ENCODE data around the gene RABGAP1L. TPM values are rescaled to one million over a fixed set of nuclear protein-coding genes. Genes with fewer than 3 reads are reported as not detected.

Gene RABGAP1L
- total and polyA plus RNA-seq, 10 of the 15 experiments (the other 5 are each of a cell fraction or from before 2014, with no cell fraction given): 5.8 to 194 (median 113) TPM

- in situ Hi-C loops (cut with MboI) (no loop called here), intact Hi-C loops (cut with micrococcal nuclease; ENCODE audit: unreplicated experiment) (no loop called here)
- no TSS peak for BruUV-seq (replicated peaks)
- ChIA-PET SMC1A (ENCODE audit: uncharacterized antibody, unreplicated experiment) (no interaction called here), POLR2A (no interaction called here), CTCF (no interaction called here), RAD21 (ENCODE audit: unreplicated experiment) (no interaction called here)
- no peaks in the 10 kb centered on the region for H3K79me2 ChIP-seq (ENCODE audit: control insufficient read depth, insufficient read depth, low read length)
- H4K20me1 ChIP-seq (ENCODE audit: control insufficient read depth, insufficient read depth): no peaks in the 10 kb centered on the region
- TF ChIP-seq ZNF274 (IDR thresholded peaks at IDR 0.05; ENCODE audit: insufficient read depth, insufficient read length): no peak
- TF ChIP-seq GABPA (IDR thresholded peaks at IDR 0.05; ENCODE audit: low read depth): no peak
- TF ChIP-seq RCOR1 (conservative IDR thresholded peaks at IDR 0.05; ENCODE audit: low read depth, low read length): no peak
- no peak for TF ChIP-seq JUND (IDR thresholded peaks at IDR 0.05; ENCODE audit: low read depth, low read length)
- no peak for TF ChIP-seq HDAC2 (IDR thresholded peaks at IDR 0.05)
- no peak for TF ChIP-seq POLR2AphosphoS2 (IDR thresholded peaks at IDR 0.05; ENCODE audit: low read depth, low read length)
- no peak for TF ChIP-seq ELK1 (IDR thresholded peaks at IDR 0.05; ENCODE audit: low read depth, low read length)
- no peak for TF ChIP-seq BRCA1 (IDR thresholded peaks at IDR 0.05; ENCODE audit: low read depth, low read length)
- no peak for TF ChIP-seq POLR2AphosphoS5 (IDR thresholded peaks at IDR 0.05; ENCODE audit: low read length)
- no peak for TF ChIP-seq KDM1A (IDR thresholded peaks at IDR 0.05; ENCODE audit: borderline replicate concordance)
- TF ChIP-seq NFIC (IDR thresholded peaks at IDR 0.05; ENCODE audit: low read depth, low read length): no peak
- no peak for TF ChIP-seq RBBP5 (conservative IDR thresholded peaks at IDR 0.05)
- H3K27ac ChIP-seq (ENCODE audit: control insufficient read depth, insufficient read depth): no peak overlapping the region
- H3K27me3 ChIP-seq (replicated peaks in 1 of 2; ENCODE audit: control insufficient read depth in 2 of 2, insufficient read depth in 2 of 2, low read length in 1 of 2): no peaks in the 10 kb centered on the region
- no peak for FAIRE-seq
- no peaks in the 10 kb centered on the region; the same call in 2 of the 3 replicates for H3K9me3 ChIP-seq (replicated peaks; ENCODE audit: control insufficient read depth, insufficient read depth, low read length)
- peaks cover 7% of the 10 kb centered on the region for H3K4me1 ChIP-seq (ENCODE audit: control insufficient read depth, insufficient read depth, low read length)
- H3K36me3 ChIP-seq (ENCODE audit: control insufficient read depth in 2 of 2, insufficient read depth in 2 of 2, low read length in 1 of 2): peaks cover 0 to 4% of the 10 kb centered on the region in 2 experiments; a peak in 1 of 4 replicates
- no peak overlapping the region for H3K4me2 ChIP-seq (ENCODE audit: control insufficient read depth, insufficient read depth)
- ATAC-seq: no peak
- H3K4me3 ChIP-seq: no peak overlapping the region
- no peak for DNase-seq (ENCODE audit: low read depth, low spot score)
- no peak overlapping the region for H2AFZ ChIP-seq (ENCODE audit: control insufficient read depth, low read depth, low read length)
- 97% methylated on average over 2 of the region's 2 CpGs for WGBS (ENCODE audit: insufficient coverage, insufficient replicate concordance, low lambda C conversion rate, missing lambda C conversion rate)
- no peak overlapping the region for H3K9ac ChIP-seq (ENCODE audit: control insufficient read depth, insufficient read depth, low read length)
These were observed 200.1 kb downstream of the RABGAP1L start for GRCh38 chr1:174359454-174359805.

Data from GM12878 (cell line).